Inflammatory macrophage (primary cell): ENCODE data around the gene REXO1.

Source experiments
- DNase-seq, 2 donors: peaks; one replicate each; pipeline ENCODE4 v3.0.0-alpha.2; 2020 to 2022

Gene REXO1

DNA sequence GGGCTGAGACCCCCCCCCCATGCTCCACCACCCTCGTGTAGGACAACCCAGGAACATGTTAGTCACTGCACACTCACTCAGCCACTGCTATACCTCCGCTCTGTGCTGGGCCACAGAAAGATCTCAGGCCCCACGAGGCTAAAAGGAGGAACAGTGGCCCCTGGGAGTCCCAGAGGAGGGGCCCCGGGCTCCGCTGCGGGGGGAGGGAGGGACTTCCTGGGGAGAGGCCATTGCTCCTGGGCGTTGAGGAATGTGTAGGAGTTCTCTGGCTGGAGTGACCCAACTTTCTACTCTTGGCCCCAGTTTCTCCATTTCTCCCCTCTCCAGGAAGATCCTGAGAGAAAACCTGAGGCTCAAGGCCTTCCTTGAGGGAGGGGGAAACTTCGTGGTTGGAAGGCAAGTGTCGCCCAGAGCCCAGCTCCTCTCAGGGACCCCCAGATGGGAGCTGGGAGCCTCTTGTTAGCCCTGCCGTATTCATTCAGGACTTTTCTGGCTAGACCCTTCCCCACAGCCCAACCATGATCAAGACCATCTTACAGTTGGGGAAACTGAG, 81.4 kb downstream of the REXO1 start:
- no peak for DNase-seq

- DNase-seq: no peak
Measured at GRCh38 chr19:1765904-1766799, 82.1 kb downstream of the REXO1 start.
